Effector memory CD8-positive, alpha-beta T cell (primary cell): ENCODE data around the gene RBM17.
A peak's percentile ranks its signal among the peaks of the same experiment; 100 is the strongest.

Experiments used
- ATAC-seq: fragments of 150-1000 bp; cut with Tn5 transposase; replicated peaks from 2 replicates; pipeline ENCODE4 v1.10.0; 2021; ENCODE audit warnings: mild to moderate bottlenecking, moderate library complexity
- DNase-seq, 3 experiments: peaks; one replicate each; pipeline ENCODE4 v3.0.0; 2021
- H3K27ac Mint-ChIP-seq, 2 donors: one replicate each; pipeline ENCODE4 v1.8.0; 2022; ENCODE audit warnings: mild to moderate bottlenecking in 2 of 2, mixed read lengths in 2 of 2, moderate library complexity in 2 of 2
- H3K27me3 Mint-ChIP-seq, 2 donors: one replicate each; pipeline ENCODE4 v1.8.0; 2022; ENCODE audit warnings: mixed read lengths in 2 of 2
- H3K36me3 Mint-ChIP-seq: one replicate; pipeline ENCODE4 v1.8.0; 2022; ENCODE audit warnings: mild to moderate bottlenecking, moderate library complexity, mixed read lengths; ENCODE audit not compliant: insufficient read depth
- H3K4me1 Mint-ChIP-seq, 2 donors: one replicate each; pipeline ENCODE4 v1.8.0; 2022; ENCODE audit warnings: low read depth in 2 of 2, mixed read lengths in 2 of 2
- H3K4me3 Mint-ChIP-seq, 2 donors: one replicate each; pipeline ENCODE4 v1.8.0; 2022; ENCODE audit warnings: mild to moderate bottlenecking in 2 of 2, mixed read lengths in 2 of 2, moderate library complexity in 2 of 2
- H3K9me3 Mint-ChIP-seq, 2 donors: one replicate each; pipeline ENCODE4 v1.8.0; 2022; ENCODE audit warnings: mixed read lengths in 2 of 2

The RBM17 gene

GRCh38 chr10:6077071-6077675 lies 11.7 kb upstream of the RBM17 start:
- H3K27ac Mint-ChIP-seq = no peak overlapping the region
- no peaks in the 10 kb centered on the region for H3K9me3 Mint-ChIP-seq
- DNase-seq (no peak), ATAC-seq (no peak)
- peaks cover 33 to 37% of the 10 kb centered on the region in 2 donors for H3K27me3 Mint-ChIP-seq
- H3K36me3 Mint-ChIP-seq = peaks cover under 1% of the 10 kb centered on the region
- H3K4me1 Mint-ChIP-seq = peaks cover 9 to 15% of the 10 kb centered on the region in 2 donors
- no peak overlapping the region for H3K4me3 Mint-ChIP-seq

- H3K36me3 Mint-ChIP-seq = no peaks in the 10 kb centered on the region
- DNase-seq = no peak
- ATAC-seq = no peak
- H3K27ac Mint-ChIP-seq = no peak overlapping the region
- H3K9me3 Mint-ChIP-seq = no peaks in the 10 kb centered on the region
- H3K4me1 Mint-ChIP-seq = peaks cover 10 to 17% of the 10 kb centered on the region in 2 donors
- no peak overlapping the region for H3K4me3 Mint-ChIP-seq
- H3K27me3 Mint-ChIP-seq = peaks cover 35 to 47% of the 10 kb centered on the region in 2 donors
Observed at GRCh38 chr10:6079044-6079443, 9.8 kb upstream of the RBM17 start.

- Mint-ChIP-seq H3K36me3 (no peaks in the 10 kb centered on the region), H3K27ac (no peak overlapping the region), H3K9me3 (no peaks in the 10 kb centered on the region), H3K4me1 (peaks cover 8 to 10% of the 10 kb centered on the region in 2 donors), H3K27me3 (peaks cover 28 to 34% of the 10 kb centered on the region in 2 donors), H3K4me3 (no peak overlapping the region)
- no peak for DNase-seq
- ATAC-seq = no peak
Observed at GRCh38 chr10:6080417-6080973, 8.3 kb upstream of the RBM17 start.

- ATAC-seq (no peak), DNase-seq (no peak)
- Mint-ChIP-seq H3K9me3 (no peaks in the 10 kb centered on the region), H3K27ac (no peak overlapping the region), H3K4me3 (no peak overlapping the region), H3K4me1 (peaks cover 12 to 19% of the 10 kb centered on the region in 2 donors), H3K27me3 (peaks cover 23 to 36% of the 10 kb centered on the region in 2 donors), H3K36me3 (no peaks in the 10 kb centered on the region)
Observed at GRCh38 chr10:6082496-6083395, 6.1 kb upstream of the RBM17 start.

- peaks cover 6% of the 10 kb centered on the region for H3K36me3 Mint-ChIP-seq
Observed at GRCh38 chr10:6083523-6084475, 5.0 kb upstream of the RBM17 start.

GRCh38 chr10:6086375-6087233 lies 2.2 kb upstream of the RBM17 start:
- peak; percentile 78 to 79 (median 78) for DNase-seq
- H3K9me3 Mint-ChIP-seq = no peaks in the 10 kb centered on the region
- peak; percentile 54 for ATAC-seq
- peak overlapping the region; percentile 60 to 61 for H3K4me3 Mint-ChIP-seq
- H3K36me3 Mint-ChIP-seq = peaks cover 10% of the 10 kb centered on the region
- H3K27me3 Mint-ChIP-seq = peaks cover 23 to 34% of the 10 kb centered on the region in 2 donors
- H3K27ac Mint-ChIP-seq = peak overlapping the region in 1 of 2 donors; percentile 0
- peaks cover 38 to 43% of the 10 kb centered on the region in 2 donors for H3K4me1 Mint-ChIP-seq

More at GRCh38 chr10:6083523-6084475, 5.0 kb upstream of the RBM17 start:
- Mint-ChIP-seq H3K27ac (no peak overlapping the region), H3K4me1 (peaks cover 18 to 24% of the 10 kb centered on the region in 2 donors), H3K9me3 (no peaks in the 10 kb centered on the region), H3K4me3 (no peak overlapping the region), H3K27me3 (peaks cover 23 to 36% of the 10 kb centered on the region in 2 donors)
- DNase-seq (no peak), ATAC-seq (no peak)

GRCh38 chr10:6089334-6090219 lies 743 bp downstream of the RBM17 start:
- Mint-ChIP-seq H3K36me3 (peaks cover 19% of the 10 kb centered on the region), H3K4me1 (peaks cover 49 to 58% of the 10 kb centered on the region in 2 donors), H3K4me3 (peak overlapping the region; percentile 87 to 94), H3K27ac (peak overlapping the region; percentile 89 to 93), H3K27me3 (peaks cover 6 to 9% of the 10 kb centered on the region in 2 donors), H3K9me3 (no peaks in the 10 kb centered on the region)
- ATAC-seq = peak; percentile 2
- DNase-seq = peak in 2 of 3 experiments; percentile 11 to 23

- Mint-ChIP-seq H3K27me3 (peaks cover 0 to 1% of the 10 kb centered on the region in 2 donors), H3K4me1 (peaks cover 52 to 64% of the 10 kb centered on the region in 2 donors), H3K9me3 (no peaks in the 10 kb centered on the region), H3K27ac (peak overlapping the region in 1 of 2 donors; percentile 11), H3K36me3 (peaks cover 19% of the 10 kb centered on the region), H3K4me3 (peak overlapping the region; percentile 44 to 52)
- no peak for DNase-seq
- ATAC-seq = no peak
Observed at GRCh38 chr10:6091630-6092029, 2.8 kb downstream of the RBM17 start.

GRCh38 chr10:6092731-6093130 lies 3.9 kb downstream of the RBM17 start:
- DNase-seq (no peak), ATAC-seq (no peak)
- Mint-ChIP-seq H3K9me3 (no peaks in the 10 kb centered on the region), H3K36me3 (peaks cover 28% of the 10 kb centered on the region), H3K27me3 (no peaks in the 10 kb centered on the region), H3K4me3 (no peak overlapping the region), H3K4me1 (peaks cover 58 to 66% of the 10 kb centered on the region in 2 donors), H3K27ac (peak overlapping the region in 1 of 2 donors; percentile 11)

- no peak overlapping the region for H3K4me3 Mint-ChIP-seq
- no peaks in the 10 kb centered on the region for H3K9me3 Mint-ChIP-seq
- DNase-seq (no peak), ATAC-seq (no peak)
- H3K4me1 Mint-ChIP-seq = peaks cover 44 to 62% of the 10 kb centered on the region in 2 donors
- peak overlapping the region in 1 of 2 donors; percentile 26 for H3K27ac Mint-ChIP-seq
- no peaks in the 10 kb centered on the region for H3K27me3 Mint-ChIP-seq
- peaks cover 46% of the 10 kb centered on the region for H3K36me3 Mint-ChIP-seq
Observed at GRCh38 chr10:6095810-6096570, 7.2 kb downstream of the RBM17 start.

GRCh38 chr10:6097063-6097462 lies 8.2 kb downstream of the RBM17 start:
- Mint-ChIP-seq H3K4me1 (peaks cover 36 to 51% of the 10 kb centered on the region in 2 donors), H3K36me3 (peaks cover 56% of the 10 kb centered on the region), H3K27me3 (no peaks in the 10 kb centered on the region), H3K9me3 (no peaks in the 10 kb centered on the region), H3K27ac (no peak overlapping the region), H3K4me3 (no peak overlapping the region)
- ATAC-seq (no peak), DNase-seq (no peak)
